ENCODE measurements around the gene PLCB1.

The PLCB1 gene

GRCh38 chr20:8722277-8722928, 590.3 kb downstream of the PLCB1 start:
- H3K27ac ChIP-seq (ENCODE audit: insufficient read depth in 1 of 2, low read depth in 1 of 2, low read length in 2 of 2, poor library complexity in 1 of 2, severe bottlenecking in 2 of 2) = no peak overlapping the region
- ChIA-PET CTCF (interaction anchor here (0.6 to 7.7 kb wide), 46 partner anchors 10 to 1895 kb away, joined by 3 to 148 read pairs (median 4); partner anchors contain the start of gene PLCB1), POLR2A (no interaction called here)
- peak; percentile 72 to 83 (median 82) for DNase-seq
- 81% methylated on average over 3 of the region's 8 CpGs for WGBS (ENCODE audit: insufficient coverage)
- no peaks in the 10 kb centered on the region for H3K9me3 ChIP-seq (ENCODE audit: control extremely low read depth in 1 of 5, control insufficient read depth in 4 of 5, insufficient read depth in 2 of 5, low read depth in 1 of 5, low read length in 4 of 5)
- no peaks in the 10 kb centered on the region for H3K4me1 ChIP-seq (ENCODE audit: control extremely low read depth in 1 of 4, control insufficient read depth in 4 of 4, insufficient read depth in 4 of 4, low read length in 3 of 4)
- H3K27me3 ChIP-seq (replicated peaks in 2 of 5; ENCODE audit: control insufficient read depth in 4 of 5, insufficient read depth in 5 of 5, low read length in 4 of 5) = no peaks in the 10 kb centered on the region
- H3K36me3 ChIP-seq (ENCODE audit: control insufficient read depth in 4 of 4, insufficient read depth in 4 of 4, low read length in 3 of 4) = peaks cover 0 to 20% (median 11%) of the 10 kb centered on the region in 4 experiments
- no peak overlapping the region for H3K4me3 ChIP-seq (ENCODE audit: control insufficient read depth in 1 of 7, extremely low read depth in 1 of 7, insufficient read depth in 4 of 7, low read depth in 2 of 7, low read length in 6 of 7)

- no peak for DNase-seq
- Histone ChIP-seq H3K36me3 (ENCODE audit: control insufficient read depth in 4 of 4, insufficient read depth in 4 of 4, low read length in 3 of 4) (peaks cover 0 to 19% (median 9%) of the 10 kb centered on the region in 4 experiments), H3K9me3 (ENCODE audit: control extremely low read depth in 1 of 5, control insufficient read depth in 4 of 5, insufficient read depth in 2 of 5, low read depth in 1 of 5, low read length in 4 of 5) (no peaks in the 10 kb centered on the region), H3K4me1 (ENCODE audit: control extremely low read depth in 1 of 4, control insufficient read depth in 4 of 4, insufficient read depth in 4 of 4, low read length in 3 of 4) (no peaks in the 10 kb centered on the region), H3K27me3 (replicated peaks in 2 of 5; ENCODE audit: control insufficient read depth in 4 of 5, insufficient read depth in 5 of 5, low read length in 4 of 5) (no peaks in the 10 kb centered on the region), H3K27ac (ENCODE audit: insufficient read depth in 1 of 2, low read depth in 1 of 2, low read length in 2 of 2, poor library complexity in 1 of 2, severe bottlenecking in 2 of 2) (no peak overlapping the region), H3K4me3 (ENCODE audit: control insufficient read depth in 1 of 7, extremely low read depth in 1 of 7, insufficient read depth in 4 of 7, low read depth in 2 of 7, low read length in 6 of 7) (no peak overlapping the region)
- POLR2A ChIA-PET = interaction anchor here (0.6 kb wide), 1 partner anchor 747 kb away, joined by 3 read pairs; no protein-coding TSS in a partner anchor
- CTCF ChIA-PET = interaction anchor here (1.0 to 7.7 kb wide), 21 partner anchors 11 to 1324 kb away, joined by 3 to 148 read pairs (median 13); partner anchors contain the start of gene PLCB1
Observed at GRCh38 chr20:8723296-8723695, 591.2 kb downstream of the PLCB1 start.

- no peaks in the 10 kb centered on the region for H3K27me3 ChIP-seq (replicated peaks in 2 of 5; ENCODE audit: control insufficient read depth in 4 of 5, insufficient read depth in 5 of 5, low read length in 4 of 5)
- CTCF ChIA-PET = no interaction called here
- DNase-seq = no peak
- H3K4me3 ChIP-seq (ENCODE audit: control insufficient read depth in 1 of 7, extremely low read depth in 1 of 7, insufficient read depth in 4 of 7, low read depth in 2 of 7, low read length in 6 of 7) = no peak overlapping the region
- H3K27ac ChIP-seq (ENCODE audit: insufficient read depth in 1 of 2, low read depth in 1 of 2, low read length in 2 of 2, poor library complexity in 1 of 2, severe bottlenecking in 2 of 2) = no peak overlapping the region
- POLR2A ChIA-PET = no interaction called here
- H3K4me1 ChIP-seq (ENCODE audit: control extremely low read depth in 1 of 4, control insufficient read depth in 4 of 4, insufficient read depth in 4 of 4, low read length in 3 of 4) = no peaks in the 10 kb centered on the region
- no CpG with 5 or more reads among the region's 2 CpGs for WGBS (ENCODE audit: insufficient coverage)
- H3K9me3 ChIP-seq (ENCODE audit: control extremely low read depth in 1 of 5, control insufficient read depth in 4 of 5, insufficient read depth in 2 of 5, low read depth in 1 of 5, low read length in 4 of 5) = no peaks in the 10 kb centered on the region
- peaks cover 0 to 19% (median 7%) of the 10 kb centered on the region in 4 experiments for H3K36me3 ChIP-seq (ENCODE audit: control insufficient read depth in 4 of 4, insufficient read depth in 4 of 4, low read length in 3 of 4)
Observed at GRCh38 chr20:8724884-8725283, 592.8 kb downstream of the PLCB1 start.

- Histone ChIP-seq H3K27me3 (replicated peaks in 2 of 5; ENCODE audit: control insufficient read depth in 4 of 5, insufficient read depth in 5 of 5, low read length in 4 of 5) (no peaks in the 10 kb centered on the region), H3K27ac (ENCODE audit: insufficient read depth in 1 of 2, low read depth in 1 of 2, low read length in 2 of 2, poor library complexity in 1 of 2, severe bottlenecking in 2 of 2) (no peak overlapping the region), H3K4me1 (ENCODE audit: control extremely low read depth in 1 of 4, control insufficient read depth in 4 of 4, insufficient read depth in 4 of 4, low read length in 3 of 4) (no peaks in the 10 kb centered on the region), H3K36me3 (ENCODE audit: control insufficient read depth in 4 of 4, insufficient read depth in 4 of 4, low read length in 3 of 4) (peaks cover 0 to 19% (median 7%) of the 10 kb centered on the region in 4 experiments), H3K9me3 (ENCODE audit: control extremely low read depth in 1 of 5, control insufficient read depth in 4 of 5, insufficient read depth in 2 of 5, low read depth in 1 of 5, low read length in 4 of 5) (no peaks in the 10 kb centered on the region), H3K4me3 (ENCODE audit: control insufficient read depth in 1 of 7, extremely low read depth in 1 of 7, insufficient read depth in 4 of 7, low read depth in 2 of 7, low read length in 6 of 7) (no peak overlapping the region)
- no peak for DNase-seq
- CTCF ChIA-PET = interaction anchor here (1.2 kb wide), 1 partner anchor 743 kb away, joined by 3 read pairs; no protein-coding TSS in a partner anchor
- POLR2A ChIA-PET = no interaction called here
- WGBS (ENCODE audit: insufficient coverage) = 100% methylated on average over 1 of the region's 2 CpGs
Observed at GRCh38 chr20:8726460-8726859, 594.4 kb downstream of the PLCB1 start.

GRCh38 chr20:8735014-8735413, 602.9 kb downstream of the PLCB1 start:
- Histone ChIP-seq H3K4me3 (ENCODE audit: control insufficient read depth in 1 of 7, extremely low read depth in 1 of 7, insufficient read depth in 4 of 7, low read depth in 2 of 7, low read length in 6 of 7) (no peak overlapping the region), H3K27ac (ENCODE audit: insufficient read depth in 1 of 2, low read depth in 1 of 2, low read length in 2 of 2, poor library complexity in 1 of 2, severe bottlenecking in 2 of 2) (no peak overlapping the region), H3K4me1 (ENCODE audit: control extremely low read depth in 1 of 4, control insufficient read depth in 4 of 4, insufficient read depth in 4 of 4, low read length in 3 of 4) (no peaks in the 10 kb centered on the region), H3K27me3 (replicated peaks in 2 of 5; ENCODE audit: control insufficient read depth in 4 of 5, insufficient read depth in 5 of 5, low read length in 4 of 5) (no peaks in the 10 kb centered on the region), H3K9me3 (ENCODE audit: control extremely low read depth in 1 of 5, control insufficient read depth in 4 of 5, insufficient read depth in 2 of 5, low read depth in 1 of 5, low read length in 4 of 5) (no peaks in the 10 kb centered on the region), H3K36me3 (ENCODE audit: control insufficient read depth in 4 of 4, insufficient read depth in 4 of 4, low read length in 3 of 4) (peaks cover 0 to 28% (median 11%) of the 10 kb centered on the region in 4 experiments)
- WGBS (ENCODE audit: insufficient coverage) = 100% methylated on average over 1 of the region's 3 CpGs
- CTCF ChIA-PET = interaction anchor here (1.2 to 2.0 kb wide), 3 partner anchors 13 to 18 kb away, joined by 3 to 13 read pairs (median 3); no protein-coding TSS in a partner anchor
- no peak for DNase-seq
- POLR2A ChIA-PET = no interaction called here

- CTCF ChIA-PET = interaction anchor here (1.4 to 2.0 kb wide), 2 partner anchors 13 to 14 kb away, joined by 3 to 13 read pairs; no protein-coding TSS in a partner anchor
- no peaks in the 10 kb centered on the region for H3K27me3 ChIP-seq (replicated peaks in 2 of 5; ENCODE audit: control insufficient read depth in 4 of 5, insufficient read depth in 5 of 5, low read length in 4 of 5)
Observed at GRCh38 chr20:8735674-8736073, 603.6 kb downstream of the PLCB1 start.

GRCh38 chr20:8740265-8740664, 608.2 kb downstream of the PLCB1 start:
- Histone ChIP-seq H3K4me1 (ENCODE audit: control extremely low read depth in 1 of 4, control insufficient read depth in 4 of 4, insufficient read depth in 4 of 4, low read length in 3 of 4) (no peaks in the 10 kb centered on the region), H3K27me3 (replicated peaks in 2 of 5; ENCODE audit: control insufficient read depth in 4 of 5, insufficient read depth in 5 of 5, low read length in 4 of 5) (no peaks in the 10 kb centered on the region), H3K9me3 (ENCODE audit: control extremely low read depth in 1 of 5, control insufficient read depth in 4 of 5, insufficient read depth in 2 of 5, low read depth in 1 of 5, low read length in 4 of 5) (peaks cover 0 to 1% (median 0%) of the 10 kb centered on the region in 5 experiments), H3K27ac (ENCODE audit: insufficient read depth in 1 of 2, low read depth in 1 of 2, low read length in 2 of 2, poor library complexity in 1 of 2, severe bottlenecking in 2 of 2) (no peak overlapping the region), H3K4me3 (ENCODE audit: control insufficient read depth in 1 of 7, extremely low read depth in 1 of 7, insufficient read depth in 4 of 7, low read depth in 2 of 7, low read length in 6 of 7) (no peak overlapping the region), H3K36me3 (ENCODE audit: control insufficient read depth in 4 of 4, insufficient read depth in 4 of 4, low read length in 3 of 4) (peaks cover 0 to 54% (median 25%) of the 10 kb centered on the region in 4 experiments)
- ChIA-PET CTCF (interaction anchor here (1.0 kb wide), 1 partner anchor 19 kb away, joined by 3 read pairs; no protein-coding TSS in a partner anchor), POLR2A (no interaction called here)
- no CpG with 5 or more reads among the region's 4 CpGs for WGBS (ENCODE audit: insufficient coverage)
- no peak for DNase-seq

More at GRCh38 chr20:8735674-8736073, 603.6 kb downstream of the PLCB1 start:
- no peak overlapping the region for H3K27ac ChIP-seq (ENCODE audit: insufficient read depth in 1 of 2, low read depth in 1 of 2, low read length in 2 of 2, poor library complexity in 1 of 2, severe bottlenecking in 2 of 2)
- peaks cover 0 to 34% (median 14%) of the 10 kb centered on the region in 4 experiments for H3K36me3 ChIP-seq (ENCODE audit: control insufficient read depth in 4 of 4, insufficient read depth in 4 of 4, low read length in 3 of 4)
- no peaks in the 10 kb centered on the region for H3K4me1 ChIP-seq (ENCODE audit: control extremely low read depth in 1 of 4, control insufficient read depth in 4 of 4, insufficient read depth in 4 of 4, low read length in 3 of 4)
- DNase-seq = no peak
- POLR2A ChIA-PET = no interaction called here
- no peak overlapping the region for H3K4me3 ChIP-seq (ENCODE audit: control insufficient read depth in 1 of 7, extremely low read depth in 1 of 7, insufficient read depth in 4 of 7, low read depth in 2 of 7, low read length in 6 of 7)
- H3K9me3 ChIP-seq (ENCODE audit: control extremely low read depth in 1 of 5, control insufficient read depth in 4 of 5, insufficient read depth in 2 of 5, low read depth in 1 of 5, low read length in 4 of 5) = no peaks in the 10 kb centered on the region

All from common myeloid progenitor, CD34-positive (primary cell).